Neural cell (in vitro differentiated cells): ENCODE results near the gene ZBTB40. TPM values are rescaled to one million over a fixed set of nuclear protein-coding genes. Genes with fewer than 3 reads are reported as not detected.

ENCODE experiments used
- H2AFZ ChIP-seq: fragments of 200-600, 300-800 bp; sonication (generic), shearing (Covaris generic); 2 replicates; pipeline ENCODE4 v1.6.0; 2014; ENCODE audit warnings: low read depth, mild to moderate bottlenecking, antibody characterized with exemption, low read length, moderate library complexity
- H3F3A ChIP-seq: fragments of 200-600 bp; shearing (Covaris generic); 2 replicates; pipeline ENCODE4 v1.6.1; 2016; ENCODE audit warnings: mild to moderate bottlenecking, moderate library complexity, mixed read lengths, antibody characterized with exemption, low read length; ENCODE audit not compliant: insufficient read depth, poor library complexity, severe bottlenecking
- H3K27ac ChIP-seq: fragments of 200-600, 300-800 bp; sonication (generic), shearing (Covaris generic); 2 replicates; pipeline ENCODE4 v1.5.1; 2014; ENCODE audit warnings: mild to moderate bottlenecking, low read length, moderate library complexity
- H3K27me3 ChIP-seq: fragments of 300-800, 200-600 bp; sonication (generic), shearing (Covaris generic); 2 replicates; pipeline ENCODE4 v1.6.0; 2014; ENCODE audit warnings: mild to moderate bottlenecking, low read depth, low read length, moderate library complexity; ENCODE audit not compliant: insufficient read depth
- H3K36me3 ChIP-seq: fragments of 300-800, 200-600 bp; sonication (generic), shearing (Covaris generic); 2 replicates; pipeline ENCODE4 v1.5.1; 2014; ENCODE audit warnings: mild to moderate bottlenecking, antibody characterized with exemption, low read length, moderate library complexity; ENCODE audit not compliant: insufficient read depth
- H3K4me2 ChIP-seq: fragments of 300-800, 200-600 bp; sonication (generic), shearing (Covaris generic); 2 replicates; pipeline ENCODE4 v1.6.0; 2014; ENCODE audit warnings: mild to moderate bottlenecking, low read length
- H3K4me3 ChIP-seq: fragments of 300-800, 200-600 bp; sonication (generic), shearing (Covaris generic); 2 replicates; pipeline ENCODE4 v1.5.1; 2014; ENCODE audit warnings: mild to moderate bottlenecking, low read length, moderate library complexity
- H3K79me2 ChIP-seq: fragments of 200-600 bp; shearing (Covaris generic); replicated peaks from 2 replicates; pipeline ENCODE4 v1.6.0; 2014; ENCODE audit warnings: mild to moderate bottlenecking, low read length, moderate library complexity; ENCODE audit not compliant: insufficient read depth
- H3K9ac ChIP-seq: fragments of 300-800, 200-600 bp; sonication (generic), shearing (Covaris generic); 2 replicates; pipeline ENCODE4 v1.6.1; 2016; ENCODE audit warnings: mild to moderate bottlenecking, low read length, mixed read lengths
- H3K9me2 ChIP-seq: fragments of 200-600 bp; shearing (Covaris generic); 2 replicates; pipeline ENCODE4 v1.6.1; 2016; ENCODE audit warnings: mild to moderate bottlenecking, low read length, mixed read lengths; ENCODE audit not compliant: insufficient read depth
- H3K9me3 ChIP-seq: fragments of 200-600, 300-800 bp; sonication (generic), shearing (Covaris generic); 2 replicates; pipeline ENCODE4 v1.6.1; 2016; ENCODE audit warnings: mild to moderate bottlenecking, mixed run types, low read length, moderate library complexity, mixed read lengths
- H4K20me1 ChIP-seq: fragments of 200-600 bp; shearing (Covaris generic); 2 replicates; pipeline ENCODE4 v1.6.1; 2016; ENCODE audit warnings: mild to moderate bottlenecking, mixed run types; ENCODE audit not compliant: insufficient read depth
- CTCF ChIP-seq: fragments of 450-650 bp; IDR thresholded peaks from 2 replicates; pipeline ENCODE4 v1.5.1; 2014; ENCODE audit warnings: antibody characterized with exemption, mild to moderate bottlenecking, moderate library complexity; ENCODE audit not compliant: poor library complexity, severe bottlenecking
- EP300 ChIP-seq: fragments of 450-650 bp; conservative IDR thresholded peaks from 2 replicates; pipeline ENCODE4 v1.6.1; 2014; ENCODE audit warnings: antibody characterized with exemption, mild to moderate bottlenecking, moderate library complexity; ENCODE audit not compliant: poor library complexity, severe bottlenecking
- EZH2 ChIP-seq: fragments of 200-600, 300-800 bp; shearing (Covaris generic), sonication (generic); IDR thresholded peaks from 2 replicates; pipeline ENCODE4 v1.6.1; 2014; ENCODE audit warnings: antibody characterized with exemption, low read length, borderline replicate concordance, mild to moderate bottlenecking; ENCODE audit not compliant: insufficient read depth, poor library complexity, severe bottlenecking
- MXI1 ChIP-seq: fragments of 450-650 bp; conservative IDR thresholded peaks from 2 replicates; pipeline ENCODE4 v1.6.1; 2014; ENCODE audit warnings: antibody characterized with exemption, mild to moderate bottlenecking; ENCODE audit not compliant: poor library complexity, severe bottlenecking
- POLR2AphosphoS5 ChIP-seq: IDR thresholded peaks from 2 replicates; pipeline ENCODE4 v1.6.1; 2012
- RAD21 ChIP-seq: fragments of 450-650 bp; conservative IDR thresholded peaks from 2 replicates; pipeline ENCODE4 v1.6.1; 2014; ENCODE audit warnings: antibody characterized with exemption, mild to moderate bottlenecking, moderate library complexity
- REST ChIP-seq: IDR thresholded peaks from 2 replicates; pipeline ENCODE4 v1.6.1; 2012; ENCODE audit warnings: borderline replicate concordance
- SMC3 ChIP-seq: fragments of 450-650 bp; conservative IDR thresholded peaks from 2 replicates; pipeline ENCODE4 v1.6.1; 2014; ENCODE audit warnings: antibody characterized with exemption, mild to moderate bottlenecking, moderate library complexity; ENCODE audit not compliant: poor library complexity
- TAF1 ChIP-seq: IDR thresholded peaks from 2 replicates; pipeline ENCODE4 v1.6.1; 2012; ENCODE audit warnings: low read depth
- polyA plus RNA-seq: library from polyadenylated mRNA; depleted of rRNA; stranded (reverse); fragments of >200 nt; gene quantifications from 2 replicates; pipeline ENCODE4 v1.2.3, GENCODE V29; 2014

The ZBTB40 gene
- polyA plus RNA-seq, 1 donor from 2014 or later: 12.7 TPM

GRCh38 chr1:22414244-22414751 lies 37.4 kb upstream of the ZBTB40 start:
- Histone ChIP-seq H3K27me3 (no peaks in the 10 kb centered on the region), H3K79me2 (no peaks in the 10 kb centered on the region), H4K20me1 (no peaks in the 10 kb centered on the region), H3K4me2 (no peak overlapping the region), H2AFZ (no peak overlapping the region), H3K9me3 (no peaks in the 10 kb centered on the region), H3K9ac (no peak overlapping the region), H3K27ac (no peak overlapping the region), H3K4me3 (no peak overlapping the region), H3K9me2 (no peaks in the 10 kb centered on the region), H3F3A (no peaks in the 10 kb centered on the region), H3K36me3 (no peaks in the 10 kb centered on the region)
- TF ChIP-seq CTCF (no peak), RAD21 (no peak), EZH2 (no peak), MXI1 (no peak), POLR2AphosphoS5 (no peak), SMC3 (no peak), REST (no peak), TAF1 (no peak), EP300 (no peak)

GRCh38 chr1:22415489-22415888 lies 36.2 kb upstream of the ZBTB40 start:
- Histone ChIP-seq H2AFZ (no peak overlapping the region), H3K79me2 (no peaks in the 10 kb centered on the region), H3K4me2 (no peak overlapping the region), H3K27me3 (no peaks in the 10 kb centered on the region), H3K27ac (no peak overlapping the region), H3K9ac (no peak overlapping the region), H3F3A (no peaks in the 10 kb centered on the region), H3K9me3 (no peaks in the 10 kb centered on the region), H4K20me1 (no peaks in the 10 kb centered on the region), H3K9me2 (no peaks in the 10 kb centered on the region), H3K36me3 (no peaks in the 10 kb centered on the region), H3K4me3 (no peak overlapping the region)
- TF ChIP-seq CTCF (no peak), EZH2 (no peak), REST (no peak), MXI1 (no peak), TAF1 (no peak), RAD21 (no peak), SMC3 (no peak)
